Breast epithelium (tissue), 4 donors: ENCODE measurements around the gene MAST3. TPM values are rescaled to one million over a fixed set of nuclear protein-coding genes. Genes with fewer than 3 reads are reported as not detected.

ENCODE experiments used
- DNase-seq, 2 donors: peaks; one replicate each; pipeline ENCODE4 v3.0.0-alpha.2; 2019; ENCODE audit warnings: low spot score in 2 of 2
- H3K27ac ChIP-seq, 2 donors: fragments of 200-600 bp; sonication (generic) in 1 of 2; one replicate each; pipeline ENCODE4 v1.5.1; 2016 to 2019; ENCODE audit warnings: mild to moderate bottlenecking in 1 of 2
- H3K27me3 ChIP-seq, 2 donors: fragments of 200-600 bp; sonication (generic) in 1 of 2; one replicate each; pipeline versions ENCODE4 v1.5.1 to v1.6.0; 2017 to 2019; ENCODE audit warnings: control low read depth in 1 of 2, mild to moderate bottlenecking in 1 of 2
- H3K36me3 ChIP-seq: fragments of 200-600 bp; one replicate; pipeline ENCODE4 v1.5.1; 2019
- H3K4me1 ChIP-seq, 2 donors: fragments of 200-600 bp; sonication (generic); one replicate each; pipeline ENCODE4 v1.5.1; 2016 to 2019; ENCODE audit warnings: control low read depth in 1 of 2
- H3K4me3 ChIP-seq, 3 donors: fragments of 200-600 bp; sonication (generic); 1 replicate in 2 of 3; 2 replicates in 1 of 3; pipeline ENCODE4 v1.5.1; 2016 to 2019; ENCODE audit warnings: mild to moderate bottlenecking in 3 of 3, moderate library complexity in 2 of 3
- H3K9me3 ChIP-seq, 2 donors: fragments of 200-600 bp; sonication (generic) in 1 of 2; one replicate each; pipeline ENCODE4 v1.5.1; 2016 to 2019; ENCODE audit warnings: control low read depth in 1 of 2
- CTCF ChIP-seq, 3 donors: fragments of 450-650 bp; IDR thresholded peaks; one replicate each; pipeline ENCODE4 v1.5.1; 2016 to 2017; ENCODE audit warnings: antibody characterized with exemption in 3 of 3, mild to moderate bottlenecking in 3 of 3, moderate library complexity in 3 of 3
- POLR2A ChIP-seq: fragments of 450-650 bp; IDR thresholded peaks from one replicate; pipeline ENCODE4 v1.6.1; 2016; ENCODE audit warnings: antibody characterized with exemption, mild to moderate bottlenecking, moderate library complexity
- POLR2AphosphoS5 ChIP-seq, 3 donors: sonication (generic); formaldehyde crosslinking; IDR thresholded peaks; one replicate each; pipeline ENCODE4 v1.6.1; 2017; ENCODE audit warnings: antibody characterized with exemption in 3 of 3
- intact Hi-C: fragments of 100-400 bp; cut with DNase I; formaldehyde crosslinking; loops from one replicate; pipeline ENCODE4 v1.15.1; 2023; ENCODE audit warnings: low total_unique reads
- total RNA-seq, 3 donors: library from RNA; depleted of rRNA; stranded (reverse); fragments of >200 nt; gene quantifications; one replicate each; pipeline ENCODE4 v1.1.0, GENCODE V29; 2016

Gene MAST3
- total RNA-seq, 3 donors from 2014 or later, result 5.6 to 8.5 (median 6.2) TPM

GRCh38 chr19:18090545-18091216 lies 6.9 kb upstream of the MAST3 start:
- H3K27ac ChIP-seq, result peak overlapping the region in 1 of 2 donors; percentile 48

GRCh38 chr19:18091217-18091608 lies 6.4 kb upstream of the MAST3 start:
- H3K4me3 ChIP-seq, result no peak overlapping the region
- TF ChIP-seq POLR2AphosphoS5 (IDR thresholded peaks at IDR 0.05) (no peak), CTCF (IDR thresholded peaks at IDR 0.05) (no peak), POLR2A (no peak)
- no peaks in the 10 kb centered on the region for H3K9me3 ChIP-seq
- no peaks in the 10 kb centered on the region for H3K27me3 ChIP-seq
- H3K4me1 ChIP-seq, result no peaks in the 10 kb centered on the region
- H3K36me3 ChIP-seq, result no peaks in the 10 kb centered on the region
- intact Hi-C loops, result no loop called here
- peak in 1 of 2 donors; percentile 48 for DNase-seq
- peak overlapping the region in 1 of 2 donors; percentile 48 for H3K27ac ChIP-seq

More at GRCh38 chr19:18090545-18091216, 6.9 kb upstream of the MAST3 start:
- Histone ChIP-seq H3K36me3 (no peaks in the 10 kb centered on the region), H3K4me3 (no peak overlapping the region), H3K9me3 (no peaks in the 10 kb centered on the region), H3K4me1 (no peaks in the 10 kb centered on the region), H3K27me3 (no peaks in the 10 kb centered on the region)
- intact Hi-C loops, result no loop called here
- TF ChIP-seq POLR2AphosphoS5 (IDR thresholded peaks at IDR 0.05) (no peak), CTCF (IDR thresholded peaks at IDR 0.05) (no peak), POLR2A (no peak)
- DNase-seq, result no peak

- no peak for DNase-seq
- Histone ChIP-seq H3K36me3 (no peaks in the 10 kb centered on the region), H3K4me1 (peaks cover 0 to 5% of the 10 kb centered on the region in 2 donors), H3K27ac (no peak overlapping the region), H3K4me3 (no peak overlapping the region), H3K27me3 (no peaks in the 10 kb centered on the region), H3K9me3 (no peaks in the 10 kb centered on the region)
- TF ChIP-seq POLR2AphosphoS5 (IDR thresholded peaks at IDR 0.05) (no peak), POLR2A (no peak), CTCF (IDR thresholded peaks at IDR 0.05) (no peak)
- intact Hi-C loops, result no loop called here
These were observed 4.0 kb upstream of the MAST3 start for GRCh38 chr19:18093439-18094161.

- Histone ChIP-seq H3K4me1 (peaks cover 0 to 11% of the 10 kb centered on the region in 2 donors), H3K9me3 (no peaks in the 10 kb centered on the region)
- TF ChIP-seq POLR2AphosphoS5 (IDR thresholded peaks at IDR 0.05), result no peak
- TF ChIP-seq POLR2A, result no peak
- no peak for TF ChIP-seq CTCF (IDR thresholded peaks at IDR 0.05)
These were observed 1.3 kb upstream of the MAST3 start for GRCh38 chr19:18096258-18096657.

More at GRCh38 chr19:18096258-18096657, 1.3 kb upstream of the MAST3 start:
- Histone ChIP-seq H3K36me3 (no peaks in the 10 kb centered on the region), H3K4me3 (no peak overlapping the region), H3K27ac (no peak overlapping the region), H3K27me3 (no peaks in the 10 kb centered on the region)
- intact Hi-C loops, result no loop called here
- no peak for DNase-seq
